Ovary (tissue), 3 donors: Measurements from ENCODE around the gene BAX.

Source experiments
- EP300 ChIP-seq: sonication (generic); formaldehyde crosslinking; IDR thresholded peaks from one replicate; pipeline ENCODE4 v1.6.1; 2017; ENCODE audit warnings: antibody characterized with exemption
- POLR2A ChIP-seq: fragments of 450-650 bp; IDR thresholded peaks from one replicate; pipeline ENCODE4 v1.6.1; 2017; ENCODE audit warnings: antibody characterized with exemption, mild to moderate bottlenecking, moderate library complexity
- TF ChIP-seq, protein P1 (sequence below), 3 donors: fragments of 450-650 bp in 2 of 3; fragments of 200-600 bp in 1 of 3; IDR thresholded peaks; one replicate each; pipeline versions ENCODE4 v1.5.1 to v1.8.0; 2016 to 2022; ENCODE audit warnings: antibody characterized with exemption in 3 of 3, mild to moderate bottlenecking in 1 of 3
- donor health status: DM: no; HTN: no; CAD: no.

DNA sequence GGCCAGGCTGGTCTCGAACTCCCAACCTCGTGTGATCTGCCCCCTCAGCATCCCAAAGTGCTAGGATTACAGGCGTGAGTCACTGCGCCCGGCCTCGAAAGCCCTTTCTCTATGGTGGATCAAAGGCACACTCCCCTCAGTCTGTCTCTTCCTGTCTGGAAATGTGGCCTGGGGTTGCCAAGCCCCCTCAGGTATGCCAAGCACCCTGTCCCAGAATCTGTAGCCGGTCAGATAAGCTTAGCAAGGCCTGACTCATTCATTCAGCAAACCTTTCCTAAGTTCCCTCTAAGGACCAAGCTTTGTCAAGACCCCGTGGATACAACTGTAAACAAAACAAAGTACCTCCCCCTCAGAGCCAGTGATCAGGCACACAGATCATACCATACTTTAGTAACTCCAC lies 40.5 kb upstream of the BAX start:
- TF ChIP-seq, protein P1, sequence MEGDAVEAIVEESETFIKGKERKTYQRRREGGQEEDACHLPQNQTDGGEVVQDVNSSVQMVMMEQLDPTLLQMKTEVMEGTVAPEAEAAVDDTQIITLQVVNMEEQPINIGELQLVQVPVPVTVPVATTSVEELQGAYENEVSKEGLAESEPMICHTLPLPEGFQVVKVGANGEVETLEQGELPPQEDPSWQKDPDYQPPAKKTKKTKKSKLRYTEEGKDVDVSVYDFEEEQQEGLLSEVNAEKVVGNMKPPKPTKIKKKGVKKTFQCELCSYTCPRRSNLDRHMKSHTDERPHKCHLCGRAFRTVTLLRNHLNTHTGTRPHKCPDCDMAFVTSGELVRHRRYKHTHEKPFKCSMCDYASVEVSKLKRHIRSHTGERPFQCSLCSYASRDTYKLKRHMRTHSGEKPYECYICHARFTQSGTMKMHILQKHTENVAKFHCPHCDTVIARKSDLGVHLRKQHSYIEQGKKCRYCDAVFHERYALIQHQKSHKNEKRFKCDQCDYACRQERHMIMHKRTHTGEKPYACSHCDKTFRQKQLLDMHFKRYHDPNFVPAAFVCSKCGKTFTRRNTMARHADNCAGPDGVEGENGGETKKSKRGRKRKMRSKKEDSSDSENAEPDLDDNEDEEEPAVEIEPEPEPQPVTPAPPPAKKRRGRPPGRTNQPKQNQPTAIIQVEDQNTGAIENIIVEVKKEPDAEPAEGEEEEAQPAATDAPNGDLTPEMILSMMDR (IDR thresholded peaks at IDR 0.05), result no peak
- TF ChIP-seq EP300, result no peak
- no peak for TF ChIP-seq POLR2A
